ENCODE measurements around the gene IGSF21.
A peak's percentile ranks its signal among the peaks of the same experiment; 100 is the strongest.

Gene IGSF21

GRCh38 chr1:18329469-18330253 is 222.1 kb downstream of the IGSF21 start:
- Histone ChIP-seq H3K4ac (ENCODE audit: low read depth, low read length) (no peak overlapping the region), H2AFZ (ENCODE audit: insufficient read depth, low read length, poor library complexity) (no peak overlapping the region), H3K4me1 (ENCODE audit: control insufficient read depth in 1 of 2, insufficient read depth in 2 of 2, low read length in 2 of 2) (no peaks in the 10 kb centered on the region), H3K18ac (ENCODE audit: low read length) (no peak overlapping the region), H3K79me1 (ENCODE audit: low read length) (no peaks in the 10 kb centered on the region), H3K27me3 (ENCODE audit: insufficient read depth, low read length) (no peaks in the 10 kb centered on the region), H2BK5ac (ENCODE audit: low read depth, low read length, poor library complexity) (no peak overlapping the region), H2BK12ac (ENCODE audit: low read length) (no peak overlapping the region), H2AK5ac (ENCODE audit: low read length) (no peak overlapping the region), H3K9ac (ENCODE audit: low read length) (peak overlapping the region; percentile 11), H3K36me3 (ENCODE audit: control insufficient read depth in 1 of 2, insufficient read depth in 2 of 2, low read length in 2 of 2) (no peaks in the 10 kb centered on the region), H3K4me3 (ENCODE audit: low read depth, low read length) (no peak overlapping the region), H3K14ac (ENCODE audit: low read length) (no peak overlapping the region), H3K23ac (ENCODE audit: low read length) (no peak overlapping the region), H4K8ac (ENCODE audit: low read depth, low read length) (no peak overlapping the region), H3K9me3 (ENCODE audit: insufficient read depth, low read depth, low read length) (peaks cover 2% of the 10 kb centered on the region), H3K79me2 (ENCODE audit: control insufficient read depth, insufficient read depth, low read length, poor library complexity) (no peaks in the 10 kb centered on the region), H4K91ac (ENCODE audit: low read depth, low read length) (no peak overlapping the region), H2BK120ac (ENCODE audit: insufficient read depth, low read length, poor library complexity) (no peak overlapping the region), H4K12ac (ENCODE audit: low read depth, low read length) (no peak overlapping the region), H3K4me2 (ENCODE audit: low read length) (no peak overlapping the region), H3K27ac (ENCODE audit: low read depth, low read length) (no peak overlapping the region)
- WGBS (ENCODE audit: extremely low coverage, insufficient coverage, insufficient read length), result no CpG with 5 or more reads among the region's 9 CpGs
- no peak for DNase-seq

- Histone ChIP-seq H3K14ac (ENCODE audit: low read length) (no peak overlapping the region), H2BK120ac (ENCODE audit: insufficient read depth, low read length, poor library complexity) (no peak overlapping the region), H2BK5ac (ENCODE audit: low read depth, low read length, poor library complexity) (no peak overlapping the region), H2AK5ac (ENCODE audit: low read length) (no peak overlapping the region), H4K8ac (ENCODE audit: low read depth, low read length) (no peak overlapping the region), H2AFZ (ENCODE audit: insufficient read depth, low read length, poor library complexity) (no peak overlapping the region), H3K27me3 (ENCODE audit: insufficient read depth, low read length) (no peaks in the 10 kb centered on the region), H2BK12ac (ENCODE audit: low read length) (no peak overlapping the region), H4K91ac (ENCODE audit: low read depth, low read length) (no peak overlapping the region), H3K18ac (ENCODE audit: low read length) (no peak overlapping the region), H3K79me1 (ENCODE audit: low read length) (no peaks in the 10 kb centered on the region), H3K36me3 (ENCODE audit: control insufficient read depth in 1 of 2, insufficient read depth in 2 of 2, low read length in 2 of 2) (no peaks in the 10 kb centered on the region), H4K12ac (ENCODE audit: low read depth, low read length) (no peak overlapping the region), H3K27ac (ENCODE audit: low read depth, low read length) (no peak overlapping the region), H3K4me2 (ENCODE audit: low read length) (no peak overlapping the region), H3K4me1 (ENCODE audit: control insufficient read depth in 1 of 2, insufficient read depth in 2 of 2, low read length in 2 of 2) (no peaks in the 10 kb centered on the region), H3K9me3 (ENCODE audit: insufficient read depth, low read depth, low read length) (peaks cover 2% of the 10 kb centered on the region), H3K9ac (ENCODE audit: low read length) (no peak overlapping the region), H3K4ac (ENCODE audit: low read depth, low read length) (no peak overlapping the region), H3K79me2 (ENCODE audit: control insufficient read depth, insufficient read depth, low read length, poor library complexity) (no peaks in the 10 kb centered on the region), H3K23ac (ENCODE audit: low read length) (no peak overlapping the region), H3K4me3 (ENCODE audit: low read depth, low read length) (no peak overlapping the region)
- DNase-seq, result no peak
- no CpG with 5 or more reads among the region's 6 CpGs for WGBS (ENCODE audit: extremely low coverage, insufficient coverage, insufficient read length)
These were observed 225.0 kb downstream of the IGSF21 start for GRCh38 chr1:18332576-18332975.

GRCh38 chr1:18333220-18333619 is 225.6 kb downstream of the IGSF21 start:
- Histone ChIP-seq H2AK5ac (ENCODE audit: low read length) (no peak overlapping the region), H2BK12ac (ENCODE audit: low read length) (no peak overlapping the region), H3K14ac (ENCODE audit: low read length) (no peak overlapping the region), H3K79me2 (ENCODE audit: control insufficient read depth, insufficient read depth, low read length, poor library complexity) (no peaks in the 10 kb centered on the region), H3K9ac (ENCODE audit: low read length) (no peak overlapping the region), H3K36me3 (ENCODE audit: control insufficient read depth in 1 of 2, insufficient read depth in 2 of 2, low read length in 2 of 2) (no peaks in the 10 kb centered on the region), H2AFZ (ENCODE audit: insufficient read depth, low read length, poor library complexity) (no peak overlapping the region), H3K4ac (ENCODE audit: low read depth, low read length) (no peak overlapping the region), H3K18ac (ENCODE audit: low read length) (no peak overlapping the region), H3K4me1 (ENCODE audit: control insufficient read depth in 1 of 2, insufficient read depth in 2 of 2, low read length in 2 of 2) (no peaks in the 10 kb centered on the region), H3K27ac (ENCODE audit: low read depth, low read length) (no peak overlapping the region), H4K91ac (ENCODE audit: low read depth, low read length) (no peak overlapping the region), H2BK120ac (ENCODE audit: insufficient read depth, low read length, poor library complexity) (no peak overlapping the region), H4K12ac (ENCODE audit: low read depth, low read length) (no peak overlapping the region), H3K4me3 (ENCODE audit: low read depth, low read length) (no peak overlapping the region), H3K79me1 (ENCODE audit: low read length) (no peaks in the 10 kb centered on the region), H3K27me3 (ENCODE audit: insufficient read depth, low read length) (no peaks in the 10 kb centered on the region), H3K9me3 (ENCODE audit: insufficient read depth, low read depth, low read length) (peaks cover 2% of the 10 kb centered on the region), H3K23ac (ENCODE audit: low read length) (no peak overlapping the region), H2BK5ac (ENCODE audit: low read depth, low read length, poor library complexity) (no peak overlapping the region), H4K8ac (ENCODE audit: low read depth, low read length) (no peak overlapping the region), H3K4me2 (ENCODE audit: low read length) (no peak overlapping the region)
- no CpG with 5 or more reads among the region's 3 CpGs for WGBS (ENCODE audit: extremely low coverage, insufficient coverage, insufficient read length)
- no peak for DNase-seq

GRCh38 chr1:18336801-18337200 is 229.2 kb downstream of the IGSF21 start:
- H3K4me2 ChIP-seq (ENCODE audit: low read length), result no peak overlapping the region
- WGBS (ENCODE audit: extremely low coverage, insufficient coverage, insufficient read length), result no CpG with 5 or more reads among the region's 4 CpGs
- no peak overlapping the region for H2BK120ac ChIP-seq (ENCODE audit: insufficient read depth, low read length, poor library complexity)
- no peak overlapping the region for H2AK5ac ChIP-seq (ENCODE audit: low read length)
- H2BK12ac ChIP-seq (ENCODE audit: low read length), result no peak overlapping the region
- H4K91ac ChIP-seq (ENCODE audit: low read depth, low read length), result no peak overlapping the region
- no peak overlapping the region for H2AFZ ChIP-seq (ENCODE audit: insufficient read depth, low read length, poor library complexity)
- no peak overlapping the region for H3K9ac ChIP-seq (ENCODE audit: low read length)
- H3K27ac ChIP-seq (ENCODE audit: low read depth, low read length), result no peak overlapping the region
- no peaks in the 10 kb centered on the region for H3K36me3 ChIP-seq (ENCODE audit: control insufficient read depth in 1 of 2, insufficient read depth in 2 of 2, low read length in 2 of 2)
- H4K12ac ChIP-seq (ENCODE audit: low read depth, low read length), result no peak overlapping the region
- H3K4me1 ChIP-seq (ENCODE audit: control insufficient read depth in 1 of 2, insufficient read depth in 2 of 2, low read length in 2 of 2), result no peaks in the 10 kb centered on the region
- H3K23ac ChIP-seq (ENCODE audit: low read length), result no peak overlapping the region
- no peaks in the 10 kb centered on the region for H3K79me1 ChIP-seq (ENCODE audit: low read length)
- H3K27me3 ChIP-seq (ENCODE audit: insufficient read depth, low read length), result no peaks in the 10 kb centered on the region
- H3K18ac ChIP-seq (ENCODE audit: low read length), result no peak overlapping the region
- no peak overlapping the region for H2BK5ac ChIP-seq (ENCODE audit: low read depth, low read length, poor library complexity)
- no peak for DNase-seq
- H3K14ac ChIP-seq (ENCODE audit: low read length), result no peak overlapping the region
- no peak overlapping the region for H3K4ac ChIP-seq (ENCODE audit: low read depth, low read length)
- no peak overlapping the region for H3K4me3 ChIP-seq (ENCODE audit: low read depth, low read length)
- no peaks in the 10 kb centered on the region for H3K79me2 ChIP-seq (ENCODE audit: control insufficient read depth, insufficient read depth, low read length, poor library complexity)
- H3K9me3 ChIP-seq (ENCODE audit: insufficient read depth, low read depth, low read length), result no peaks in the 10 kb centered on the region
- H4K8ac ChIP-seq (ENCODE audit: low read depth, low read length), result no peak overlapping the region

All from trophoblast cell (in vitro differentiated cells and primary cell).